GF-D8 (cell line): ENCODE measurements around the gene OSGIN1.
A peak's percentile ranks its signal among the peaks of the same experiment; 100 is the strongest.

Experiments used
- DNase-seq: peaks from one replicate; lab custom pipeline; 2025; lab: John Stamatoyannopoulos, UW

Gene OSGIN1

DNA sequence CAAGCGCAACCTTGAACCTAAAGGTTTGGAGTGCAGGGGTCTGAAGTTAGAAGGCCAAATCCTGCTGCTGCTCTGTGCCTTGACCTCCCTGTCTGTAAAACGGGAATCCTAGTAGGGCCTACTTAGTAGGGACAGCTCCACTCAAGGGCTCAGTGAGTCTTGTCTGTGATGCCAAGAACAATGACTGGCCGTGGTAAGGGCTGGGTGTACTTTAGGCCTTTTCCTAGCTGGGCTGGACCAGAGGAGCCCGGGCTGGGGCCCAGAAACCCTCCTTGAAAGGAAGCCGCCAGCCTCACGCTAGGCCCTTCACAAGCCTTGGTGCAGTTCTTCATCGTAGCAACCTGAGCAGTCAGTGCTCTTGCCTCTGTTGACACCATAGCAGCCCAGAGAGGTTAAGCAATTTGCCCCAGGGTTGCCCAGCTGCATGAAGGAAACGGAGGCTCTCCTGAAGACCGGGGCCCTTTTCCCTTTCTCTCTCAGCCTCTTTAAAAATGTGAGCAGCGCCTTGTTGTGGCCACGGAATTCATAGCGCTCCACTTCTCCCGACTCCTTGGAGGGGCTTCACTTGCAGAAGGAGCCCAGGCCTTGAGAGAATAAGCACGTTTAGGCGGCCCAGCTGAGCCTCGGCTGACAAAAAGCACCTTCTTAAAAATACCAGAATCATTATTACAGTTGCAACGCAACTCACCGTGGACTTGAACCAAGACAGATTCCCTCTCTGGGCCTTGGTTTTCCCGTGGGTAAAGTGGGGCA, 19.4 kb downstream of the OSGIN1 start:
- DNase-seq: no peak

DNA sequence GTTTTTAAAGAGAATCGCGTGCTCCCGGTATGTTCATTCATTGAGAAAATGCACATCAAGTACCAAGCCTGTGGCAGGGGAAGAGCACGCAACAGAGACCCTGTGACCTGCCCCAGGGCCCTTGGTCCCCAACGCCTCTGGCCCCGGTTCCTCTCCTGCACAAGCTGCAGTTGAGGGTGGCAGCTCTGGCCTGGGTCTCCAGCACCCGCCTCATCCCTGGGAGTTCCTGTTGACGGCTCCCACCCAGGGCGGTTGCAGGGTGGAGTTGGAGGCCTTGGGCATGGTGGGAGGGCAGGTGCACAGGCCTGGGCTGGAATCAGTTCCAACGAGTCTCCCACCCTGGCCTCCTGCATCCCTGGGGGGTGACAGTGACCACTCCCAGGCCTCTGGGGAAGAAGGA, 20.0 kb downstream of the OSGIN1 start:
- DNase-seq: no peak

DNA sequence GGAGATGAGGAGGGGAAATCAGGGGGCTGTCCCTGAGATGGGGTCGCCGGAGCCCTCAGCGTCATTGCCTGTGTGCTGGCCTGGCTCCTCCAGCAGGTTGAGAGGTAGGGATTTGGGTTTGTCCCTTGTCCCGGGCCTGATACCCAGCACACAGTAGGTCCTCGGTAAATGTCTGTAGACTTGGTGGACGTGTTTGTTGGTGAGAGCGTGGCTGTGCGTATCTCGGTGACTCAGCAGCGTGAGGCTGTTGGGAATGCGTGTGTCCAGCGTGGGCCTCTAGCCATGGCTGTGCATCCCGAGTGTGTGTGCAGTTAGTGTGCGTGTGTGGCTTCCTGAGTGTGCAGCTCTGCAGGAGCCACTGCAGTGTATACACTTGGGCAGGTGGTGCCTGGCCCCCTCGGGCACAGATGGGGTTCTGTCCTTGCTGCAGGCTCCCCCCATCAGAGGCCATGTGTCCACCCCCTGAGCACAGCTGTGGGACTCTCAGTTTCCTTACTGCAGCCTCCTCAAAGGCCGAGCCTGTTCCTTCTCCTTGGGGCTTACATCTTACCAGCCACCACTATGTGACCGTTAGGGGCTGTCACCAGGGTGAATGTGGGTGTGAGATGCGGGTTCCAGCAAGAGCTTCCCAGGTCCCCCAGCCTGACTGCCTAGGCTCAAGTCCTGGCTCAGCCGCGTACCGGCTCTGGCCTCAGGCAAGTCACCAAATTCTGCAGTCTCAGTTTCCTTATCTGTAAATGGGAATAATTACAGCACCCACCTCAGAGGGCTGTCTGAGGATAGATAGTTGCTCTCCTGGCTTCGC, 20.7 kb downstream of the OSGIN1 start:
- DNase-seq: no peak

- no peak for DNase-seq
Observed at GRCh38 chr16:83974475-83974874, 21.4 kb downstream of the OSGIN1 start.

- DNase-seq: no peak
Observed at GRCh38 chr16:83975590-83976260, 22.7 kb downstream of the OSGIN1 start.

GRCh38 chr16:83977056-83977815, 24.2 kb downstream of the OSGIN1 start:
- no peak for DNase-seq

DNA sequence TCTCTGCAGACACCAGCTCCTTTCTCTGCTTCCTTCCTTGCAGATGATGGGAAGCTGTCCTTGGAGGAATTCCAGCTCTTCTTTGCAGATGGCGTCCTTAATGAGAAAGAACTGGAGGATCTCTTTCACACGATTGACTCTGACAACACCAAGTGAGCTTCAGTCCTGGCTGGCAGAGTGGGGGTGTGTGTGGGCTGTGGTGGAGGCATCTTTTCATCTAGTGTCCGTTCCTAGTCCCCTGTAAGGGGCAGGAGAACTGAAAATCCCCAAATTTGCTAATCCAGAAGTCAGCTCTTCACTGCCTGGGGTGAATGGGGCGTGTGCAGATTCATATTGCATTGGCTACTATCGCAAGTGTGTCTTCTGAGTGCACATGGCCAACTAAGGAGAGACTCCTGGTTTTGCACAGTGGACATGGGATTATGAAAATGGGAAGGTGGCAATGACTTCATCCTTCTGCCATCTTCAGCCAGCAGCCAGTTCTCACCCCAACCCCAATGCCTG, 25.4 kb downstream of the OSGIN1 start:
- no peak for DNase-seq

GRCh38 chr16:83979441-83979840, 26.4 kb downstream of the OSGIN1 start:
- DNase-seq: no peak

DNA sequence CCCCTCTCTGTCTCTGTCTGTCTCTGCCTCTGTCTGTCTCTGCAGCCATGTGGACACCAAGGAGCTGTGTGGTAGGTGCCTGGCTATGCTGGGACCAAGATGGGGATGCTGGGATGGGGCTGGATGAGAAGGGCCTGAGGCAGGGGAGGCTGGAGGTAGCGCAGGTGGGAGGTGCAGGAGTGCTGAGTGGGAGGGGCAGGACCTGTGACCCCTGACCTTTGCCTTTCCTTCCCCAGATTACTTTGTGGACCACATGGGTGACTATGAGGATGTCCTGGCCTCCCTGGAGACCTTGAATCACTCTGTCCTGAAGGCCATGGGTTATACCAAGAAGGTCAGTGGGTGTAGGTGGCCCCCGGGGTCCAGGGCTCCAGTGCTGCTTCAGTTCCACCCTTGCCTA, 27.8 kb downstream of the OSGIN1 start:
- DNase-seq: no peak

- no peak for DNase-seq
Observed at GRCh38 chr16:83981799-83982198, 28.8 kb downstream of the OSGIN1 start.

DNA sequence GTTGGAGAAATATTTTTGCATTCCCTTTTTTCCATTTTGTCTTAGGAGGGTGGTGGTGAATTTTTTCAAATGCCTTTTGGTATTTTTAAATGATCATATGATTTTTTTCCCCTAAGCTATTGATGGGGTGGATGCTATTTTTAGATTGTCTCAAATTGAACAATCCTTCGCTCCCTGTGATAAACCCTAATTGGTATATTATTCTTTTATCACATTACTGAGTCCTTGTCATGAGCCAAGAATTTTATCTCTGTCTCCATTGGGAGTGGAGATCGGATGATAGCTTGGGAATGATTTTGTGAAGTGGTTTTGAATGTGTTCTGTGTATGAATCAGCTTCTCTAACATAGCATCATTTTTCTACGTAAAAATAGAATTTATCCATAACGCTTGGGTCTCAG, 30.5 kb downstream of the OSGIN1 start:
- no peak for DNase-seq

GRCh38 chr16:83989300-83989699, 36.3 kb downstream of the OSGIN1 start:
- no peak for DNase-seq

DNA sequence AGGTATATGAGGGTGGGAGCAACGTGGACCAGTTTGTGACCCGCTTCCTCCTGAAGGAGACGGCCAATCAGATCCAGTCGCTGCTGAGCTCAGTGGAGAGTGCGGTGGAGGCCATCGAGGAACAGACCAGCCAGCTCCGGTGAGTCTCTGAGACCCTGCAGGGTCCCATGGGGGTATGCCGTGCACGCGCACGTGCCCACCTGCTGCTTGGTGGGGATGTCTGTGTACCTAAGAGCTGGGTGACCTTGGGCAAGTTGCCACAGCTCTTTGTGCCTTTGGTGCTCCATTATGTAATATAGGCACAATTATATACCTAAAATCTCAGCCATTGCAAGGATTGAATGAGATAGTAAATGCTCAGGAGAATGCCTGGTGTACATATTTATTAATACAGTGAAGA, 37.5 kb downstream of the OSGIN1 start:
- no peak for DNase-seq

- no peak for DNase-seq
Observed at GRCh38 chr16:83992624-83993023, 39.6 kb downstream of the OSGIN1 start.

DNA sequence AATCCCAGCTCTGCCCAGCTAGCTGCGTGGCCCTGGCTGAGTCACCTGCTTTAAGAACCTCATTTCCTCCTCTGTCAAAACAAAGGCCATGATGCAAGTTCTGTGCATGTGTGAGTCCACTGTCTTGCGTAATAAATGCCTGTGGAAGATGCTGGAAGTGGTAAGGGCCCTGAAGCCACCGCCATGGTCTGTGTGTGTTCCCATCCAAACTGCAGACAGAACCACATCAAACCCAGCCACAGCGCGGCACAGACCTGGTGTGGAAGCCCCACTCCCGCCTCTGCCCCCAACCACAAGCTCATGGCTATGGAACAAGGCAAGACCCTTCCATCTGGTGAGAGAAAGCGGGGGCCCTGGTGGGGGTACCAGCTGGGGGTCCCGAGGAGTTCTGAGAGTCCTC, 41.0 kb downstream of the OSGIN1 start:
- peak; percentile 44 for DNase-seq

- DNase-seq: no peak
Observed at GRCh38 chr16:83994703-83995102, 41.7 kb downstream of the OSGIN1 start.

GRCh38 chr16:83995754-83996153, 42.7 kb downstream of the OSGIN1 start:
- no peak for DNase-seq

DNA sequence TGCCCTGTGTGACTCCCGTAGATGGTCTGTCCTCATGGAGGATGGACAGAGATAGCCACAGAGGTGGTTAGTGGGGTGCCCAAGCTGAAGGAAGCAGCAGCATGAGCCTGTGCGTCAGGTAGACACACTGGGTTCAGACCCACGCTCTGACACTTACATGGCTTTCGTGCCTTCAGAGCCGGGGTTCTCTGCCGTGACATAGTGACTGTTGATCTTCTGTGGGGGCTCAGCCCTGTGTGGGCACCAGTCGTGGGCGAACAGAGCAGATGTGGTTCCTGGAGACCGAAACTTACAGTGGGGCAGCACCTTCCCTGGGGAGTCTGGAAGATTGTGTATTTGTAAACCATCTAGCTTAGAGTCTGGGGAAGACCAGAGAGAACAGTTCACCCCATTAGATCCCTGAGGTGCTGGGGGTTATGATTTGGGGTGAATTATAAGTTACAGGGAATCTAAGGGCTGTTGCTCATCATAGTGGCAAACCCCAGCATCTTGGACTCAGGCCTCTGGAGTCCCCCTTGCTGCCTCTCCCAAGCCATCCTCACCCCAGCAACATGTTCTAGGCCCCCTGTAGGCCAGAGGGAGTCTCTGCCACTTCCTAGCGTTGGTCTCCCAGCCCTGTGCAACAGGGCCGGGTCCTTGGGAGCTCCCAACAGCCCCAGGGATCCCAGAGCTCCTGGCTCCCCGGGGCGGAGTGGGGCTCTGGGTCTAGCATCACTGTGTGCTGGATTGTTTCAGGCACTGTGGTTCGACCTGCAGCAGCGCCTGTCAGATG, 43.6 kb downstream of the OSGIN1 start:
- DNase-seq: no peak

GRCh38 chr16:83998091-83998490, 45.1 kb downstream of the OSGIN1 start:
- DNase-seq: no peak

DNA sequence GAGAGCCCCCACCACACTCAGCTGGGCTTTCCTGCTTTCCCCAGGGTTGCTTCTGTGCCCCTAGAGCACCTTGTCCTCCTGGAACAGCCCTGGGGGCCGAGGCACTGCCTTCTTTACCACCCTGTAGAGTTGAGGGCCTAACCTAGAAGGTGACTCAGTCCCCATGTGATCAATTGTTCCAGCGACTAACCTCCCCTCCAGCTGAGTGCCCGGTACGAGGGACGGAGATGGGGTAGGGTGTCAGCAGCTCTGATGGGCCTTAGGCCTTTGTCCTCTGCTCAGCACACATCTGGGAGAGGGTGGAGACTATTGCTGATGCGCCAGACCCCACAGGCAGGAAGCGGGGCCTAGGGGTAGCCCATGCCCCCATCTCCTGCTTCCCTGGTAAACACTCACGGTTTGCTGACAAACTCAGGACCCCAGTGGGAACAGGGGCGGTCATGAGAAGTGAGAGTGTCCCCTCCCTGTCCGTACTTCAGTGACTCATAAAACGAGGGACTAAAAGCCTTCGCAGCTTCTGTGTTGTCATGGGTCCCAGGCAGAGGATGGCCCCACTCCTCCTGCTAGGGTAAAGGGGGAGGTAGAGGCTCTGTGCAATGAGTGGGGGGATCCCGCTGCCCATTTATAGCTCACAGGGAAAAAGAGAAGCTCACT, 48.1 kb downstream of the OSGIN1 start:
- DNase-seq: no peak

DNA sequence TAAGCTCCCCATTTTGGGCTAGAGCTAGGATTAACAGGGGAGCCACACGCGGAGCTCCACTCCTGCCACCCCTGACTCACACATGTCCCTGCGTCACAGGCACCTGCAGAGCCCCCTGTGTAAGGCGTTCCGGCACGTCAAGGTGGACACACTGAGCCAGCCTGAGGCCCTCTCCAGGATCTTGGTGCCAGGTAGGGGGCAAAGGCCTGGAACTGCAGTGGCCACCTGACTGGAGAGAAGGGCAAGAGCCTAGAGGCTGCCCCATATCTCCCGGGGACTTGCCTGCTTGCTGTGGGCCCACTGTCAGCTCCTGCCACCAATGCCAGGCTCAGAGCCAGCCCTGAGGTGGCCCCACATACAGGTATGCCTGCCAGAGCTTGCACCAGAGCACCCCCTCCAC, 48.7 kb downstream of the OSGIN1 start:
- no peak for DNase-seq
